K562 (cell line): ENCODE results near the gene ATXN1. TPM values are rescaled to one million over a fixed set of nuclear protein-coding genes. Genes with fewer than 3 reads are reported as not detected.

Source experiments
- CBFB ChIP-seq: sonication (generic); formaldehyde crosslinking; IDR thresholded peaks from 2 replicates; pipeline ENCODE4 v1.4.0; 2020; ENCODE audit warnings: mild to moderate bottlenecking, missing genetic modification reagents
- DDX20 ChIP-seq: fragments of 450-650 bp; IDR thresholded peaks from 2 replicates; pipeline ENCODE4 v1.6.1; 2016; ENCODE audit warnings: missing genetic modification characterization, low read depth, mild to moderate bottlenecking, missing compliant biosample characterization, moderate library complexity
- NFATC3 ChIP-seq: fragments of 450-650 bp; IDR thresholded peaks from 2 replicates; pipeline ENCODE4 v1.6.1; 2017; ENCODE audit warnings: mild to moderate bottlenecking
- RBM34 ChIP-seq: fragments of 200-400 bp; formaldehyde crosslinking; IDR thresholded peaks from 2 replicates; pipeline ENCODE4 v1.6.1; 2018; ENCODE audit warnings: low read length, borderline replicate concordance; ENCODE audit not compliant: insufficient read depth
- RFX5 ChIP-seq: IDR thresholded peaks from 2 replicates; pipeline ENCODE4 v1.6.1; 2011; ENCODE audit warnings: low read depth, mild to moderate bottlenecking, improper control_type of control experiment, low read length
- SOX6 ChIP-seq: fragments of 450-650 bp; IDR thresholded peaks from 2 replicates; pipeline ENCODE4 v1.6.1; 2014; ENCODE audit warnings: mild to moderate bottlenecking
- ZNF77 ChIP-seq: fragments of 250-450 bp; sonication (Bioruptor Pico); IDR thresholded peaks from 2 replicates; pipeline ENCODE4 v1.5.0; 2020
- polyA plus RNA-seq, 8 experiments: library from polyadenylated mRNA; depleted of rRNA in 4 of 8; stranded (reverse) in 5 of 8; unstranded in 3 of 8; fragments of >200 nt; fragmentation: Nextera tagmentation in 2 of 8; fragmentation: Illumina TruSeq in 1 of 8; extraction: Ambion mirVana in 2 of 8; extraction: Trizol in 1 of 8; gene quantifications; 2 replicates each; pipeline versions ENCODE4 v1.2.1 to v1.2.3, GENCODE V29; 2011 to 2014; ENCODE audit warnings: inconsistent platforms in 1 of 8, missing spikeins in 1 of 8
- total RNA-seq, 7 experiments: library from RNA; depleted of rRNA in 6 of 7; stranded (reverse); fragments of >200 nt in 6 of 7; fragmentation: Illumina TruSeq in 2 of 7; extraction: Trizol in 2 of 7; gene quantifications; 2 replicates each; pipeline versions ENCODE4 v1.2.1 to v1.2.3, GENCODE V29; 2011 to 2021; ENCODE audit warnings: low replicate concordance in 1 of 7
- TF ChIP-seq, protein P1 (sequence below): fragments of 200-400 bp; formaldehyde crosslinking; IDR thresholded peaks from 2 replicates; pipeline ENCODE4 v1.6.1; 2017; ENCODE audit warnings: mild to moderate bottlenecking, low read depth, low read length, moderate library complexity
- TF ChIP-seq, protein P2 (sequence below): fragments of 450-650 bp; IDR thresholded peaks from 2 replicates; pipeline ENCODE4 v1.6.1; 2017; ENCODE audit warnings: antibody characterized with exemption
- TF ChIP-seq, protein P3 (sequence below): fragments of 250-450 bp; sonication (Bioruptor Pico); IDR thresholded peaks from 2 replicates; pipeline ENCODE4 v1.4.0; 2020; ENCODE audit warnings: mild to moderate bottlenecking, moderate library complexity, borderline replicate concordance

Gene ATXN1
- total and polyA plus RNA-seq, 9 of the 15 experiments (the other 6 are each of a cell fraction or from before 2014, with no cell fraction given) = under 0.01 to 1.2 (median 0.58) TPM

GRCh38 chr6:16358531-16359138 is 402.6 kb downstream of the ATXN1 start (continued):
- TF ChIP-seq, protein P1, sequence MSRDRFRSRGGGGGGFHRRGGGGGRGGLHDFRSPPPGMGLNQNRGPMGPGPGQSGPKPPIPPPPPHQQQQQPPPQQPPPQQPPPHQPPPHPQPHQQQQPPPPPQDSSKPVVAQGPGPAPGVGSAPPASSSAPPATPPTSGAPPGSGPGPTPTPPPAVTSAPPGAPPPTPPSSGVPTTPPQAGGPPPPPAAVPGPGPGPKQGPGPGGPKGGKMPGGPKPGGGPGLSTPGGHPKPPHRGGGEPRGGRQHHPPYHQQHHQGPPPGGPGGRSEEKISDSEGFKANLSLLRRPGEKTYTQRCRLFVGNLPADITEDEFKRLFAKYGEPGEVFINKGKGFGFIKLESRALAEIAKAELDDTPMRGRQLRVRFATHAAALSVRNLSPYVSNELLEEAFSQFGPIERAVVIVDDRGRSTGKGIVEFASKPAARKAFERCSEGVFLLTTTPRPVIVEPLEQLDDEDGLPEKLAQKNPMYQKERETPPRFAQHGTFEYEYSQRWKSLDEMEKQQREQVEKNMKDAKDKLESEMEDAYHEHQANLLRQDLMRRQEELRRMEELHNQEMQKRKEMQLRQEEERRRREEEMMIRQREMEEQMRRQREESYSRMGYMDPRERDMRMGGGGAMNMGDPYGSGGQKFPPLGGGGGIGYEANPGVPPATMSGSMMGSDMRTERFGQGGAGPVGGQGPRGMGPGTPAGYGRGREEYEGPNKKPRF = no peak
- TF ChIP-seq, protein P2, sequence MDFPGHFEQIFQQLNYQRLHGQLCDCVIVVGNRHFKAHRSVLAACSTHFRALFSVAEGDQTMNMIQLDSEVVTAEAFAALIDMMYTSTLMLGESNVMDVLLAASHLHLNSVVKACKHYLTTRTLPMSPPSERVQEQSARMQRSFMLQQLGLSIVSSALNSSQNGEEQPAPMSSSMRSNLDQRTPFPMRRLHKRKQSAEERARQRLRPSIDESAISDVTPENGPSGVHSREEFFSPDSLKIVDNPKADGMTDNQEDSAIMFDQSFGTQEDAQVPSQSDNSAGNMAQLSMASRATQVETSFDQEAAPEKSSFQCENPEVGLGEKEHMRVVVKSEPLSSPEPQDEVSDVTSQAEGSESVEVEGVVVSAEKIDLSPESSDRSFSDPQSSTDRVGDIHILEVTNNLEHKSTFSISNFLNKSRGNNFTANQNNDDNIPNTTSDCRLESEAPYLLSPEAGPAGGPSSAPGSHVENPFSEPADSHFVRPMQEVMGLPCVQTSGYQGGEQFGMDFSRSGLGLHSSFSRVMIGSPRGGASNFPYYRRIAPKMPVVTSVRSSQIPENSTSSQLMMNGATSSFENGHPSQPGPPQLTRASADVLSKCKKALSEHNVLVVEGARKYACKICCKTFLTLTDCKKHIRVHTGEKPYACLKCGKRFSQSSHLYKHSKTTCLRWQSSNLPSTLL = no peak
- TF ChIP-seq CBFB (CRISPR knock-in tag) (no peak), DDX20 (no peak), RFX5 (no peak), NFATC3 (no peak), RBM34 (no peak), ZNF77 (CRISPR knock-in tag) (no peak), SOX6 (no peak)
- TF ChIP-seq, protein P3, sequence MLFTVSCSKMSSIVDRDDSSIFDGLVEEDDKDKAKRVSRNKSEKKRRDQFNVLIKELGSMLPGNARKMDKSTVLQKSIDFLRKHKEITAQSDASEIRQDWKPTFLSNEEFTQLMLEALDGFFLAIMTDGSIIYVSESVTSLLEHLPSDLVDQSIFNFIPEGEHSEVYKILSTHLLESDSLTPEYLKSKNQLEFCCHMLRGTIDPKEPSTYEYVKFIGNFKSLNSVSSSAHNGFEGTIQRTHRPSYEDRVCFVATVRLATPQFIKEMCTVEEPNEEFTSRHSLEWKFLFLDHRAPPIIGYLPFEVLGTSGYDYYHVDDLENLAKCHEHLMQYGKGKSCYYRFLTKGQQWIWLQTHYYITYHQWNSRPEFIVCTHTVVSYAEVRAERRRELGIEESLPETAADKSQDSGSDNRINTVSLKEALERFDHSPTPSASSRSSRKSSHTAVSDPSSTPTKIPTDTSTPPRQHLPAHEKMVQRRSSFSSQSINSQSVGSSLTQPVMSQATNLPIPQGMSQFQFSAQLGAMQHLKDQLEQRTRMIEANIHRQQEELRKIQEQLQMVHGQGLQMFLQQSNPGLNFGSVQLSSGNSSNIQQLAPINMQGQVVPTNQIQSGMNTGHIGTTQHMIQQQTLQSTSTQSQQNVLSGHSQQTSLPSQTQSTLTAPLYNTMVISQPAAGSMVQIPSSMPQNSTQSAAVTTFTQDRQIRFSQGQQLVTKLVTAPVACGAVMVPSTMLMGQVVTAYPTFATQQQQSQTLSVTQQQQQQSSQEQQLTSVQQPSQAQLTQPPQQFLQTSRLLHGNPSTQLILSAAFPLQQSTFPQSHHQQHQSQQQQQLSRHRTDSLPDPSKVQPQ = no peak
